Measurements from ENCODE around the gene ITIH3.

- TF ChIP-seq POLR2AphosphoS5 (IDR thresholded peaks at IDR 0.05; ENCODE audit: low read depth, low read length) (no peak), POLR2A (IDR thresholded peaks at IDR 0.05; ENCODE audit: low read depth, low read length) (no peak), TAF1 (IDR thresholded peaks at IDR 0.05; ENCODE audit: low read depth, low read length) (no peak)
These were observed 41.3 kb downstream of the ITIH3 start for GRCh38 chr3:52835766-52836470.

Data from GM12891 (cell line).